HUES64 (cell line): Measurements from ENCODE around the gene MEP1B.
"Not testable (repeated sequence)": the region's sequence is repeated elsewhere in the genome, so short reads cannot be mapped to it uniquely, and the experiment has no call there.

Experiments used
- H3K27ac ChIP-seq: 2 replicates; pipeline ENCODE4 v1.7.0; 2013; ENCODE audit warnings: low read depth, low read length, inconsistent platforms
- H3K27me3 ChIP-seq: 2 replicates; pipeline ENCODE4 v1.6.1; 2013; ENCODE audit warnings: mild to moderate bottlenecking, low read length; ENCODE audit not compliant: insufficient read depth
- H3K36me3 ChIP-seq: 2 replicates; pipeline ENCODE4 v1.6.1; 2013; ENCODE audit warnings: mild to moderate bottlenecking, low read length; ENCODE audit not compliant: insufficient read depth
- H3K4me1 ChIP-seq: 2 replicates; pipeline ENCODE4 v1.6.1; 2013; ENCODE audit warnings: mild to moderate bottlenecking, low read length, moderate library complexity; ENCODE audit not compliant: insufficient read depth
- H3K4me3 ChIP-seq: 2 replicates; pipeline ENCODE4 v1.5.1; 2013; ENCODE audit warnings: mild to moderate bottlenecking, low read length, moderate library complexity
- H3K9ac ChIP-seq: 2 replicates; pipeline ENCODE4 v1.6.1; 2013; ENCODE audit warnings: mild to moderate bottlenecking, low read depth, low read length
- H3K9me3 ChIP-seq: 2 replicates; pipeline ENCODE4 v1.6.1; 2013; ENCODE audit warnings: low read depth, low read length; ENCODE audit not compliant: insufficient read depth
- WGBS: fragments of 150-250, 120-280 bp; methylation state at CpG from one replicate; pipeline ENCODE4 v1.1.7; 2013; ENCODE audit warnings: missing lambda C conversion rate; 5-methylcytosine and 5-hydroxymethylcytosine counted together

Gene MEP1B

GRCh38 chr18:32175265-32175664 lies 14.6 kb upstream of the MEP1B start:
- Histone ChIP-seq H3K9ac (no peak overlapping the region), H3K9me3 (no peaks in the 10 kb centered on the region), H3K27ac (no peak overlapping the region), H3K4me3 (no peak overlapping the region), H3K4me1 (no peaks in the 10 kb centered on the region), H3K36me3 (no peaks in the 10 kb centered on the region), H3K27me3 (no peaks in the 10 kb centered on the region)
- 91% methylated on average over 1 of the region's 1 CpG for WGBS

GRCh38 chr18:32176745-32177144 lies 13.1 kb upstream of the MEP1B start:
- H3K27me3 ChIP-seq, H3K4me1 ChIP-seq, H3K4me3 ChIP-seq, H3K36me3 ChIP-seq, H3K9me3 ChIP-seq, H3K27ac ChIP-seq, H3K9ac ChIP-seq: not testable (repeated sequence)
- WGBS: 92% methylated on average over 1 of the region's 1 CpG

GRCh38 chr18:32177530-32177929 lies 12.3 kb upstream of the MEP1B start:
- WGBS: 89% methylated on average over 3 of the region's 3 CpGs
- no peaks in the 10 kb centered on the region for H3K4me1 ChIP-seq
- no peaks in the 10 kb centered on the region for H3K27me3 ChIP-seq

GRCh38 chr18:32183503-32183902 lies 6.3 kb upstream of the MEP1B start:
- no peak overlapping the region for H3K27ac ChIP-seq
- no peak overlapping the region for H3K4me3 ChIP-seq
- no peaks in the 10 kb centered on the region for H3K27me3 ChIP-seq
- H3K9me3 ChIP-seq: no peaks in the 10 kb centered on the region
- H3K36me3 ChIP-seq: no peaks in the 10 kb centered on the region
- no peak overlapping the region for H3K9ac ChIP-seq
- H3K4me1 ChIP-seq: no peaks in the 10 kb centered on the region

More at GRCh38 chr18:32177530-32177929, 12.3 kb upstream of the MEP1B start:
- no peak overlapping the region for H3K9ac ChIP-seq
- H3K36me3 ChIP-seq: no peaks in the 10 kb centered on the region
- no peaks in the 10 kb centered on the region for H3K9me3 ChIP-seq
- no peak overlapping the region for H3K4me3 ChIP-seq
- H3K27ac ChIP-seq: no peak overlapping the region

GRCh38 chr18:32190209-32190608 lies 370 bp downstream of the MEP1B start:
- no peak overlapping the region for H3K4me3 ChIP-seq
- no peaks in the 10 kb centered on the region for H3K36me3 ChIP-seq
- H3K9me3 ChIP-seq: no peaks in the 10 kb centered on the region
- 96% methylated on average over 2 of the region's 2 CpGs for WGBS
- H3K27ac ChIP-seq: no peak overlapping the region
- H3K27me3 ChIP-seq: no peaks in the 10 kb centered on the region
- H3K9ac ChIP-seq: no peak overlapping the region
- no peaks in the 10 kb centered on the region for H3K4me1 ChIP-seq

GRCh38 chr18:32195881-32196815 lies 6.3 kb downstream of the MEP1B start:
- H3K9me3 ChIP-seq: no peaks in the 10 kb centered on the region
- 96% methylated on average over 32 of the region's 32 CpGs for WGBS
- no peaks in the 10 kb centered on the region for H3K36me3 ChIP-seq
- H3K27me3 ChIP-seq: no peaks in the 10 kb centered on the region
- no peaks in the 10 kb centered on the region for H3K4me1 ChIP-seq
- no peak overlapping the region for H3K4me3 ChIP-seq
- H3K9ac ChIP-seq: no peak overlapping the region
- no peak overlapping the region for H3K27ac ChIP-seq

- 94% methylated on average over 1 of the region's 2 CpGs for WGBS
- Histone ChIP-seq H3K36me3 (no peaks in the 10 kb centered on the region), H3K27me3 (no peaks in the 10 kb centered on the region), H3K9me3 (no peaks in the 10 kb centered on the region), H3K4me3 (no peak overlapping the region), H3K27ac (no peak overlapping the region), H3K4me1 (no peaks in the 10 kb centered on the region), H3K9ac (no peak overlapping the region)
Measured at GRCh38 chr18:32200766-32201165, 10.9 kb downstream of the MEP1B start.

GRCh38 chr18:32201948-32202672 lies 12.3 kb downstream of the MEP1B start:
- no peak overlapping the region for H3K4me3 ChIP-seq
- no peaks in the 10 kb centered on the region for H3K9me3 ChIP-seq
- H3K27ac ChIP-seq: no peak overlapping the region
- no peaks in the 10 kb centered on the region for H3K4me1 ChIP-seq
- 89% methylated on average over 3 of the region's 3 CpGs for WGBS
- no peaks in the 10 kb centered on the region for H3K36me3 ChIP-seq
- H3K27me3 ChIP-seq: no peaks in the 10 kb centered on the region
- H3K9ac ChIP-seq: no peak overlapping the region

- no peaks in the 10 kb centered on the region for H3K27me3 ChIP-seq
- no peak overlapping the region for H3K9ac ChIP-seq
- WGBS: 69% methylated on average over 2 of the region's 2 CpGs
- no peaks in the 10 kb centered on the region for H3K4me1 ChIP-seq
- no peaks in the 10 kb centered on the region for H3K9me3 ChIP-seq
- no peak overlapping the region for H3K27ac ChIP-seq
- no peaks in the 10 kb centered on the region for H3K36me3 ChIP-seq
- H3K4me3 ChIP-seq: no peak overlapping the region
Measured at GRCh38 chr18:32208023-32208422, 18.2 kb downstream of the MEP1B start.

- Histone ChIP-seq H3K27me3 (no peaks in the 10 kb centered on the region), H3K36me3 (no peaks in the 10 kb centered on the region), H3K4me3 (no peak overlapping the region), H3K9ac (no peak overlapping the region), H3K9me3 (no peaks in the 10 kb centered on the region), H3K4me1 (no peaks in the 10 kb centered on the region), H3K27ac (no peak overlapping the region)
- WGBS: 97% methylated on average over 3 of the region's 3 CpGs
Measured at GRCh38 chr18:32208577-32208976, 18.7 kb downstream of the MEP1B start.

- no peaks in the 10 kb centered on the region for H3K4me1 ChIP-seq
- 90% methylated on average over 10 of the region's 10 CpGs for WGBS
- no peaks in the 10 kb centered on the region for H3K36me3 ChIP-seq
- no peak overlapping the region for H3K9ac ChIP-seq
- no peaks in the 10 kb centered on the region for H3K9me3 ChIP-seq
- no peak overlapping the region for H3K4me3 ChIP-seq
- no peaks in the 10 kb centered on the region for H3K27me3 ChIP-seq
- no peak overlapping the region for H3K27ac ChIP-seq
Measured at GRCh38 chr18:32209685-32210445, 20.0 kb downstream of the MEP1B start.
